GM18861 (cell line): Measurements from ENCODE around the gene NDFIP1.

Source experiments
- ATAC-seq: cut with Tn5 transposase; IDR thresholded peaks from one replicate; pipeline ENCODE4 v1.9.1; 2021; ENCODE audit not compliant: unreplicated experiment

The NDFIP1 gene

DNA sequence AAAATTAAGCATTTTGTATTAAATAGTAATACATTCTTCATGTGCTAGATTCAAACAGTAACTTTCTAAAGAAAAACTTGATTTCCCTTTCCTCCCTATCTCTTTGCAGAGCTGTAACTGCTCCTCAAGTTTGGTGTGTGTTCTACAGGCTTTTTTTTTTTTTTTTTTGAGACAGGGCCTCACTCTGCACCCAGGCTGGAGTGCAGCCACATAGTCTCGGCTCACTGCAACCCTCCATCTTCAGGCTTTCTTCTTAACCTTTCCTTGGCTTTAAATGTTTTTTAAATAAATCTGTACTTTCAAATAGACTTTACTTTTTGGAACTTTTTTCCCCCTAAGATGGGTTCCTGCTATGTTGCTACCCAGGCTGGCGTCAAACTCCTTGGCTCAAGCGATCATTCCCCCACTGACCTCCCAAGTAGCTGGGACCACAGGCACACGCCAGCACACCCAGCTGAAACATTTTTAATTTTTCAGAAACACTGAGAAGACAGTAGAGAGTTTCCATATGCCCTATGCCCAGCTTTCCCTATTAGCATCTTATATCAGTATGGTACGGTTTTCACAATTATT, 9.1 kb downstream of the NDFIP1 start:
- no peak for ATAC-seq

DNA sequence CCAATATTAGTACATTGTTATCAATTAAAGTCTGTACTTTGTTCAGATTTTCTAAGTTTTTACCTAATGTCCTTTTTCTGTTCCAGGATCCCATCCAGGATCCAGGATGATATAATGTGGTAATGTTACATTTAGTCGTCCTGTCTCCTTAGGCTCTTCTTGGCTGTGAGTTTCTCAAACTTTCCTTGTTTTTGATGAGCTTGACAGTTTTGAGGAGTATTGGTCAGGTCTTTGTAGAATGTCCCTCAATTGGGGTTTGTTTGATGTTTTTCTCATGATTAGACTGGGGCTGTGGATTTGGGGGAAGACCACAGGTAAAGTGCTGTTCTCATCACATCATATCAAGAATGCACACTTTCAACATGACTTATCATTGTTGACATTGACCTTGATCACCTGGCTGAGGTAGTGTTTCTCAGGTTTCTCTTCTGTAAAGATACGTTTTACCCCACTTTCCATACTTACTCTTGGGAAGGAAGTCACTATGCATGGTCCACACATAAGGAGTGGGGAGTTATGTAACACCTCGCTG, 9.6 kb downstream of the NDFIP1 start:
- ATAC-seq, result no peak

DNA sequence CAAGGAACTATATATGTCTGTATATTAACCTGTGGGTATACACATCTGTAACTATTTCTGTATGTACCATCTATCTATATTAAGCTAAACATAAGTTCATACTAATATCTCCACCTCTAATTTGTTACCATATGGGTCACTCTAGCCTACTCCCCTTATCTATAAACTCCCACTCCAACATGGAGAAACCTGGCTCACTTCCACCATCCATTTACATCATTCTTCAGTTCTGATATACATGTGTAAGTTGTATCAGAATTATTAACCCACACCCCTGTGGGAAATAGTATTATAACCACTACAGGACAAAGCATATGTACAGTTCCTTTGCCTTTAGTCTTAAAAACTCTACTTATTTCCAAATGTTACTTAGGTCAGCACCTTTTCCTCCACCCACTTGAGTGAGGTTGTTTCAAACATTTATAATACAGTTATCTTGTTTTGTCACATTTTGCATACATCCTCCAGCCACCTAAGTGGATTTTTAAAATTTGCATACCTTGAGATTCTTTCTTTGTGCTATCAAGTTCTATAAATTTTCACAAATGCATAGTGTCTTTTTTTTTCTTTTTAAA, 10.6 kb downstream of the NDFIP1 start:
- ATAC-seq, result no peak

DNA sequence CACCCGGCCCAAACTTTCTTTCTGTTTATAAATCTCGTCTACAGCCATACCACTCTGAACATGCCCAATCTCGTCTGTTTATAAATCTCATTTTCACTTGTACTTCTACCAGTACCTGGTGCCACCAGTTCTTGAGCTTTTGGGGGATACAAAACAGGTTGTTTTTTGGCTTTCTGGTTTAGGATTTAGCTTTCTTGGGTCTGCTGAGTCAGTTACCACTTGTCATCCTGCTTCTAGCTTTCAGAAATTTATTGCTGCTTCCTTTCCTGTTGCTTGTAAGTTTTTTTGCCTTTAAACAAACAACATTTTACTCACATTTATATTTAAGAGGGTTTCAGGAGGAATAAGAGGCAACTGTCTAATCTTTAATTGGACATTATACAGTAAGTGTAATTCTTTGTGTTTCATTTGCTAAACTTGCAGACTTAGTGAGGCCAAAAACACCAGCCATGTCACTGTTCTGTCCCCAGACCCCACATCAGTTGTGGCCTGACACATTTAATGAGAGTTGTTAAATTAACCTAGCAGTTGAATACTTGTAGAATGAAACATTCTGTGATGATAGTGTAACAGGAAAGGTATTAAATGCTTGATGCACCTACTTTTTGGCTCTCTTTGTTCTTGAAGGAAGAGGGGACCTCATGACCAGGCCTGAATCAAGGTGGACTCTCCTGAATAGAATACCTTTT, 11.8 kb downstream of the NDFIP1 start:
- ATAC-seq, result no peak

DNA sequence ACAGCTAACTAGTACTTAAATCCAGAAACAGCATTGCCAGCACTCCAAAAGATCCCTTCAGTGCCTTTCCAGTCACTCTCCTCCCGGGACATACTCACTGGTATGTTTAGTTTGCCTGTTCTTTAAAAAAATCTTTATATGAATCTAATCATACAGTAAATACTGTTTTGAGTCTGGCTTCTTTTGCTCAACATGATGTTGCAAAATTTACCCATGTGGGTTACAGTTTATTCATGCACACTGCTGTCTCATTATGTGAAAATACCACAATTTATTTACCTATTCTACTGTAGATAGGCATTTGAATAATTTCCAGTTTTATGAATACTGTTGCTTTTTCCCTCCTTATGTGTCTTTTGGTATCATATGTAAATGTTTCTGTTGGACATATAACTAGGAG, 13.5 kb downstream of the NDFIP1 start:
- no peak for ATAC-seq

DNA sequence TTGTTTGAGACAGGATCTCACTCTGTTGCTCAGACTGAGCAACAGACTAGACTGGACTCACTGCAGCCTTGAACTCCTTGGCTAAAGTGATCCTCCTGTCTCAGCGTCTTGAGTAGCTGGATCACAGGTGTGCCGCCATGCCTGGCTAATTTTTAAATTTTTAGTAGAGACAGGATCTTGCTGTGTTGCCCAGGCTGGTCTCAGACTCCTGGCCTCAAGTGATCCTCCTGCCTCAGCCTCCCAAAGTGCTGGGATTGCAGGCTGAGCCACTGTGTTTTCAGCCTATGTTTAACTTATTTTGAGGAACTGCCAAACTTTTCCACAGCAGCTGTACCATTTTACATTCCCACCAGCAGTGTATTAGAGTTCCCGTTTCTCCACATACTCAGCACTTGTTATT, 16.8 kb downstream of the NDFIP1 start:
- no peak for ATAC-seq

DNA sequence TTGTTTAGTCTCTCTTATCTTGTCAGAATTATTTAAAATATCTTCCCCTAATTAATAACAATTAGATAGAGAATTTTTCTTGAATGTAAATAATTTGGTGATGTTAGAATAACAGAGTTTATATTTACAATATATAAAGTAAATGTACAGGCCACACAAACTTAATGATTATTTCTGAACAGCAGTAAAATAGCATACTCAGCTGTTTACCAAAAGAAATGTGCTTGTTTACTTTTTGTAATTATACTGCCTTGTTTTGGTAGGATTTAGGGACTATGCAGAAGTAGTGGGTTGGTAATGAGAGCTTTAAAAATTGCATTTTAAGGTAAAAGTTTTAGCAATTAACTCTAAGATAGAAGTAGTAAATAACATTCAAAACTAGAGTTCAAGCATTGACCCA, 17.4 kb downstream of the NDFIP1 start:
- no peak for ATAC-seq

DNA sequence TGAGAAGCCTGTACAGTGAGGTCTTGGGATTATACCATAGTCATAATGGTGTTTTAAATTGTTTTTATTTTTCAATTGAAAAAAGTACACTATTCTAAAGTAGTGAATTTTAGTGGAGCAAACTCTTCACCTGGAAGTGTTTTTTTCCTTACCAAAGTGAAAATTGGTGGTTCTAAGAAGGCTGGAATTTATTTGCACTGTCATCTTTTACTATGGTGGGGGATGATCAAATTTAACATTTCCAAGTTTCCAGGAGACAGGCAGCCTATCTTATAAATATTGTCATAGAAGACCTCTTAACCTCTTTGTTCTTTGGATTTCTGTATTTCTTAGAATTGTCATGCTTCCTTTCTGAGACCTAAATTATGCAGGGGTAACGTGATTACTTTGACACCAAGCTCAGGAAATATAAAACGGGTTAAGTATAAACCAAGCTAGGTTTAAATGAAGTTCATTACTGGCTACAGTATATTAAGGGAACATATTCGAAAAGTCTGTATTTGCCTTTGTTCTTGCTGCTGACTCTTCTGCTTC, 20.2 kb downstream of the NDFIP1 start:
- ATAC-seq, result no peak

DNA sequence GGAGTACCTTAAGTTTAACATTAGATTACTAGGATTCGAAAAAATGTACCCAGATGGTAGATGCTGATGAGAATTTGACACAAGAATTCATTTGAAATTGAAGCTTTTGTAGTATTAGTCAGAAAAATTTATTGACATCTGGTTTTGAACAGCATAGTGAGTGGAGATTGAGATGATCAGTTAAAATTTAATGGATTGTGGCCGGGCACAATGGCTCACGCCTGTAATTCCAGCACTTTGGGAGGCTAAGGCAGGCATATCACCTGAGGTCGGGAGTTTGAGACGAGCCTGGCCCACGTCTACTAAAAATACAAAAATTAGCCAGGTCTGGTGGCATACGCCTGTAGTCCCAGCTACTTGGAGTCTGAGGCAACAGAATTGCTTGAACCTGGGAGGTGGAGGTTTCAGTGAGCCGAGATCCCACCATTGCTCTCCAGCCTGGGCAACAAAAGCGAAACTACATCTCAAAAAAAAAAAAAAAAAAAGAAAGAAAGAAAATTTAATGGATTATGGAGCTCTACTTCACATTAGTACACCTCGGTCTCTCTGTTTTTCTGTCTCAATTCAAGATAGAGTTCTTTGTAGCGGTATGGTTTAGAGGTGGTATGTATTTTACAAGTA, 21.0 kb downstream of the NDFIP1 start:
- ATAC-seq, result no peak

DNA sequence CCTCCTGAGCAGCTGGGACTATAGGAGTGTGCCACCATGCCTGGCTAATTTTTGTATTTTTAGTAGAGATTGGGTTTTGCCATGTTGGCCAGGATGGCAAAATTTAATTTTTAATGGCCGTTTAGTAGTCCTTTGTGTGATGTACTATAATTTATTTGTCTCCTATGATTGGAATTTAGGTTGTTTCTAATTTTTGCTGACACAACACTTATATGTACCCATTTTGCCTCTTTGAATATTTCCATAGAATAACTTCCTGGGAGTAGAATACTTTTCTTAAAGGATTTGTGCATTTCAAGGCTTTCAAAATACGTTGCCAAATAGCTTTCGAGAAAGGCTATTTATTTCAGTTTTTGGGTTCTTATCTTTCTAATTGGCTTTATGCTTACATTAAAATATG, 22.8 kb downstream of the NDFIP1 start:
- no peak for ATAC-seq

DNA sequence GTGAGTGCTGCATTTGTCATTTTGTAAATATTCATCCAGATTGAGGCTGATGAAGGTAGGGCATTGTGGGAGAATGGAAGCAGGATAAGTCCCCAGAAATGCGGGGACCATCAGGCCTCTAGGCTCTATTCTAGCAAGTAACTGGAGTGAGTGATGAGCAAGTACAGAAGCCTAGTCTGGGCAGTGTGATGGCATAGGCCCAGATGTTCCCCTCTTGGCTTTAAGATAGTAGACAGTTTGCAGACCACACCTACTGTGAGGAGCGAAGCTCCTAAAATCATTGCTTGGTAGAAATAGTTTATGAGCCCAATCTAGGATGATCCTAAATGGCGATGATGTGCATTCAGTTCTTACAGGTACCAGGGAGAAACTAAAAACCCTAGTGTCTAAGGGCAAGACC, 24.3 kb downstream of the NDFIP1 start:
- ATAC-seq, result no peak

DNA sequence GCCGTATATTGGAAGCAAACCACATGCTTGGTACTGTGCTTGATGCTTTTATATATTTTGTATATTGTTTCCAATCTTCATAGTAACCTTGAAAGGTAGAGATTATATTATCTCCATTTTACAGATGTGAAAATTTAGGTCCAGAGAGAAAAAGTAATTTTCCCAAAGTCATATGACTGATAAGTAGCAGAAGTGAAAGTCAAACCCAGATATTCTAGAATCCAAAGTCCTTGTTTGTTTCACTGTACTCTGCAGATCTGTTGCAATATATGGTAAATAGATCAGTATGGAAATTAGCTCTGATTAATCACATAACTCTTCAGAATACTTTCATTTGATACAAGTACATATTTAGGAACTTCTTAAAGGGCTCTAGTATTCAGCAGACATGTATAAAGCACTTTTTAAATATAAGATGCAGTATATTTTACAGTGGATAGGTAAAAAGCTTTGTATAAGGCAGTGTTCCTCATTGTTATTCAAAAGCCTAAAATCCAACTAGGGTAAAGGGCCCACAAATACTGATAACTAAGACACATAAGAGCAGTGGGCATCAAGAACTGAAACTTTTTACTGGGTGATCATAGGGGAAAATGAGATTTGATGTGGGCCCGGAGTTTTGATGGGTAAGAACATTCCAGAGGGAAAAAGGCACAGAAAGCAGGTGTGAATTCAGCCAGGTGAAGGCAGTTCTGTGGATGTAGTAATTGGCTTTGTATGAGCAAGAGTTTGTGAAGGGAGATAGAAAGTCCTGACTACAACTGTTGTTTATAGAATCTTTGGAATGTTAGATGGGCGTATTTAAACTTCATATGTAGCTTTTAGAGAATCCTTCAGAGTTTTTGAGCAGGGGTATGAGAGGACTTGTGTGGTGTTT, 25.0 kb downstream of the NDFIP1 start:
- no peak for ATAC-seq

DNA sequence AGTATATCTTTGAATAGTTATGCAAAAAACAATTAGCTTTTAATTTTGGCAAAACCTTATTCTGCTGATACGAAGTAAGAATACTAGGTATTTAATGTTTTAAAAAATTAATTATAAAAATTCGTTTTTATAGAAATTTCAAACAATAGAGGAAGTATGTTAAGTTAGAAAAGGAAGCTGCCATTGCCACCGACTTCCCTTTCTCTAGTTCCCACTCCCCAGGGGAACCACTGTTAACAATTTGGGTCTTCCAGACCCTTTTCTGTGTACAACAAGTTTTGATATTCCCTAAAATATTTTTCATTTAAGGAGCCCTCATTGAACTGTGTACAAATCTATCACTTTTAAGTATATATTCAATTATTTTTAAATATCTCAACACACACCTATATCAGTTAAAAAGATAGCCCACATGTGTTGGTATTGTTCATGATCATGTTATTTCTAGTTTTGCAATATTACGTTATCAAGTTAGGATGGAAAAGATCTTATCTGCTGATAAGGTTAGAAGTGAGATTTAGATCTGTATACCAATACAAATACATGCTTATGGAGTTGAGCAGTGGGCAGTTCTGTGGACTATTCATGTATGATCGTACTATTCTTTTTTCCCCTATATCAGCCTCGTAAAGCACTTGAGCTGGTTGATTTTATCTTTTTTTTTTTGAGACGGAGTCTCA, 25.9 kb downstream of the NDFIP1 start:
- no peak for ATAC-seq

DNA sequence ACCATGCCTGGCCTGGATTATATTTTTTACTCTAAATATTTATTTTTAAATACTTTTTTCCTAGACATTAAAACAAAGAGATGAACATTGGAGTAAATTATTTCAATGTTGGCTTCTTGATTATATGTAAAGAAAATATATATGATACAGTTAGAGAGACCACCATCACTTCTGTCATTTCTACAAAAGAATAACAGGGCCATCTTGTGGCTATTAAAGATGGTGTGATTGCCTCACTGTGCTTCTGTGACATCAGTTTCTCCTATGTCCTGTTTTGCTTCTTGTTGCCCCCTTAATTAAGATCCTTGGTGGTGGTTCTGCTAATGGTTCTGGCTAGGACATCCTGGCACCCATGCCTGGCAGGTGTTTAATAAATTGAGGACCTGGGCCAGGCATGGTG, 32.9 kb downstream of the NDFIP1 start:
- ATAC-seq, result no peak

DNA sequence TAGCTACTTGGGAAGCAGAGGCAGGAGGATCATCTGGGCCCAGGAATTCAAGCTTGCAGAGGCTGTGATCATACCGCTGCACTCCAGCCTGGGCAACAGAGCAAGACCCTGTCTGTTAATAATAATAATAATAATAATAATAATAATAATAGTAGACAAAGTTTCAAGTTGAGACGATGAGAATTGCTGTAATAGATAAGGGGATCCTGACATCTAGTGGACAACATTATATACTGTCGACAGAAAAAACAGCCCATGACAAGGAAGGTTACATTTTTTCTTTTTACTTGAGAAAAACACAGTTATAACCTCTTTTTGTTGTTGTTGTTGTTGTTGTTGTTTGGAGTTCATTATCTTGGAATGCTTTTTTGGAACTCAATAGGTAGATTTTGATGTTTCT, 35.3 kb downstream of the NDFIP1 start:
- no peak for ATAC-seq

DNA sequence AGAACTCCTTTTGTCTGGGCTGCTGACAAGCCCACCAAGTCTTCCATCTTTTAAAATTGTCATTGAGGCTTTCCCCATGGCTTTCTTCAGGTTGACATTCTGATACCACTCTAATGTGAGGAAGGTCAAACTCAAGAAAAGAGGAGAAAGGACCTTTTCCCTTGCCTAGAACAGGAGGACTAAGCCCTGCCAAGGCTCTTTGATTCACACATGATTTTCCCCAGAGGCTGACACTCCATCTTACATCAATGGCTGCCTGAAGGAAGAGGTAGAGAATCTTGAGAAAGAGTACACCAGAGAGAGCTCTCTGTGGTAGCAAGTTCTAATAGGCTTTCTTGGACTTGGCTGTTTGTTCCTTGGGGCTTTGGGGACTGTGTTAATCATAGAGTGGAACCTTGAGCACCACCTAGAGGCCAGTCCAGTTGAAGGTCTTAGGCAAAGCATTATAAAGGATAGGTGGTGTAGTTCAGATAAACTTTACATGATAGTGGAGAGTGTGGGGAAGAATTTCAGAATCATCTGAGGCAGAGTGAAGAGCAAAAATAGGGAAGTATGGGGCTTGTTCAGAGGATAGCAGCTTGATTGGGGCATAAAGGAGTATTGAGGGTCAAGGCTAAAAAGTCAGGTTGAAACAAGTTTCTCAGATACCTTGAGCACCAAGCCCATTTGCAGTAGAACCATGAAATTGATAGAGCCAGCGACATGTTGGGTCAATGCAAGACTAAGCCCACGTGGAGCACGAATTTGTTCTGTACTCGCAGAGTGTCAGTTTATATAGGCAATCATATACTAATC, 36.7 kb downstream of the NDFIP1 start:
- peak; percentile 69 for ATAC-seq

DNA sequence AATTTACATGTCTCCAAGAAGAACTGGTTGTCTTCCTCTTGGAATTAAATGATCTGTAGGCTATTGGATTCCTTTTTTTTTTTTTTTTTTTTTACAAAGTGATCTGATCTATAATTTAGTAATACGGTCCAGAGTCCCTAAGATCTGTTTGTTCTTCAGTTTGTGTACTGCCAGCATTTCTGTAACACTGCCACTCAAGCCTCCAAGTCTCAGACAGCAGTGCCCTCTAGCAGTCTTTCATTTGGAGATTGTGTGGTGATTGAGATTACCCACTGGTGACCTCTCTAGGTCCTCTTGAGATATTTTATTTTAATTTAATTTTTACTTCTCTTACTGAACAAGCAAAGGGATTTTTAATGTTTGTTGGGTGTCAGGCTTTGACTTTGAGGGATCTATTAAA, 40.8 kb downstream of the NDFIP1 start:
- ATAC-seq, result no peak

DNA sequence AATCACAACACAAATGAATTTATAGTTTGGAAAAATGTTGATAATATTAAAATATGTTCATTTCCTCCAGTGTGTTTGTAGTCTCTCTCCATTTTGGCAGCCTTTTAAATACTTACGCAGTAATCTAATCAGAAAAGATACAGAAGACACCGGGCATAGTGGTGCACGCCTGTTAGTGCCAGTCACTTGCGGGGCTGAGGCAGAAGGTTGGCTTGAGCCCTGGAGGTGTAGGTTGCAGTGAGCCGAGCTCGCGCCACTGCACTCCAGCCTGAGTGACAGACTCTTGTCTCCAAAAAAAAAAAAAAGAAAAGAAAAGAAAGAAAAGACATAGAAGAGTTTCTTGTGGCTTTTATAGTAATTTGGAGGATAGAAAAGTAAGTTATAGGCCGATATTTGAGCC, 41.9 kb downstream of the NDFIP1 start:
- ATAC-seq, result no peak
